Left lung (tissue), 10 donors: ENCODE data around the gene DAB2IP. TPM values are rescaled to one million over a fixed set of nuclear protein-coding genes. Genes with fewer than 3 reads are reported as not detected.

Experiments
- ATAC-seq: fragments of 200-7000 bp; cut with Tn5 transposase; one replicate; pipeline ENCODE4 v1.9.1; 2020; ENCODE audit warnings: moderate library complexity
- DNase-seq, 4 donors: peaks; one replicate each; pipeline ENCODE4 v3.0.0-alpha.2; 2013 to 2020
- H3K27ac ChIP-seq, 2 donors: fragments of 200-600 bp; sonication (generic) in 1 of 2; one replicate each; pipeline versions ENCODE4 v1.5.0 to v1.8.0; 2020 to 2021
- H3K27me3 ChIP-seq, 2 donors: fragments of 200-600 bp; sonication (generic) in 1 of 2; one replicate each; pipeline versions ENCODE4 v1.5.0 to v1.8.0; 2020 to 2021
- H3K36me3 ChIP-seq, 2 donors: fragments of 200-600 bp; sonication (generic) in 1 of 2; one replicate each; pipeline versions ENCODE4 v1.5.0 to v1.8.0; 2020 to 2021
- H3K4me1 ChIP-seq, 2 donors: fragments of 200-600 bp; one replicate each; pipeline ENCODE4 v1.8.0; 2021
- H3K4me3 ChIP-seq, 2 donors: fragments of 200-600 bp; sonication (generic) in 1 of 2; one replicate each; pipeline versions ENCODE4 v1.5.0 to v1.8.0; 2020 to 2021; ENCODE audit warnings: mild to moderate bottlenecking in 1 of 2
- H3K9me3 ChIP-seq, 2 donors: fragments of 200-600 bp; sonication (generic) in 1 of 2; one replicate each; pipeline versions ENCODE4 v1.5.0 to v1.8.0; 2020 to 2021
- CTCF ChIP-seq, 2 donors: fragments of 200-600 bp; sonication (generic) in 1 of 2; IDR thresholded peaks; one replicate each; pipeline versions ENCODE4 v1.5.0 to v1.8.0; 2021; ENCODE audit warnings: antibody characterized with exemption in 2 of 2
- intact Hi-C, 2 donors: fragments of 100-400 bp; cut with DNase I; formaldehyde crosslinking; loops; one replicate each; pipeline versions ENCODE4 v1.11.2 to v1.14.2; 2022
- polyA plus RNA-seq, 6 donors: library from polyadenylated mRNA; unstranded; fragments of 120-200 nt; gene quantifications; one replicate each; pipeline ENCODE4 v1.2.1, GENCODE V29; 2013; ENCODE audit not compliant: insufficient read length in 6 of 6
- total RNA-seq, 2 donors: library from RNA; stranded (reverse); fragmentation: NEBNext Ultra II Directional; extraction: Animal tissue kit (Norgen Biotek cat#: 25700); gene quantifications; one replicate each; pipeline ENCODE4 v1.2.1, GENCODE V29; 2021
- donor health status: DM: no; HTN: yes; CAD: no.
- donor health status: DM: no; HTN: no; CAD: no.

Gene DAB2IP
- total and polyA plus RNA-seq, 8 donors, result 25.0 to 53.4 (median 34.6) TPM

GRCh38 chr9:121685795-121686377 lies 34.5 kb downstream of the DAB2IP start:
- Histone ChIP-seq H3K27me3 (no peaks in the 10 kb centered on the region), H3K4me3 (no peak overlapping the region), H3K4me1 (peaks cover 0 to 3% of the 10 kb centered on the region in 2 donors), H3K27ac (no peak overlapping the region), H3K36me3 (no peaks in the 10 kb centered on the region), H3K9me3 (no peaks in the 10 kb centered on the region)
- DNase-seq, result peak in 1 of 4 donors; percentile 22
- intact Hi-C loops, result loop anchor here in 1 of 2 donors (5.0 kb wide), 2 partner anchors 139 to 306 kb away; no protein-coding TSS in a partner anchor
- ATAC-seq, result no peak
- TF ChIP-seq CTCF (IDR thresholded peaks at IDR 0.05), result no peak

GRCh38 chr9:121686930-121687541 lies 35.6 kb downstream of the DAB2IP start:
- ATAC-seq, result peak; percentile 91
- intact Hi-C loops, result loop anchor here in 1 of 2 donors (5.0 kb wide), 2 partner anchors 140 to 305 kb away; no protein-coding TSS in a partner anchor
- Histone ChIP-seq H3K27me3 (no peaks in the 10 kb centered on the region), H3K4me3 (no peak overlapping the region), H3K27ac (no peak overlapping the region), H3K36me3 (no peaks in the 10 kb centered on the region), H3K9me3 (no peaks in the 10 kb centered on the region), H3K4me1 (peaks cover 0 to 3% of the 10 kb centered on the region in 2 donors)
- DNase-seq, result peak; percentile 47 to 82 (median 71)
- peak; percentile 82 to 86 for TF ChIP-seq CTCF (IDR thresholded peaks at IDR 0.05)

GRCh38 chr9:121688146-121688680 lies 36.8 kb downstream of the DAB2IP start:
- no peak overlapping the region for H3K27ac ChIP-seq
- peaks cover 10 to 14% of the 10 kb centered on the region in 2 donors for H3K4me1 ChIP-seq
- no peaks in the 10 kb centered on the region for H3K9me3 ChIP-seq
- no peak for ATAC-seq
- TF ChIP-seq CTCF (IDR thresholded peaks at IDR 0.05), result no peak
- no peak for DNase-seq
- no peaks in the 10 kb centered on the region for H3K36me3 ChIP-seq
- H3K27me3 ChIP-seq, result no peaks in the 10 kb centered on the region
- no peak overlapping the region for H3K4me3 ChIP-seq
- intact Hi-C loops, result loop anchor here in 1 of 2 donors (5.0 kb wide), 2 partner anchors 141 to 304 kb away; no protein-coding TSS in a partner anchor

GRCh38 chr9:121688681-121689080 lies 37.2 kb downstream of the DAB2IP start:
- no peaks in the 10 kb centered on the region for H3K36me3 ChIP-seq
- H3K27me3 ChIP-seq, result no peaks in the 10 kb centered on the region
- no peak overlapping the region for H3K4me3 ChIP-seq
- intact Hi-C loops, result loop anchor here in 1 of 2 donors (5.0 kb wide), 2 partner anchors 141 to 304 kb away; no protein-coding TSS in a partner anchor
- H3K4me1 ChIP-seq, result peaks cover 11 to 14% of the 10 kb centered on the region in 2 donors
- ATAC-seq (no peak), DNase-seq (no peak)
- no peak overlapping the region for H3K27ac ChIP-seq
- no peaks in the 10 kb centered on the region for H3K9me3 ChIP-seq
- no peak for TF ChIP-seq CTCF (IDR thresholded peaks at IDR 0.05)
